Stimulated activated CD8-positive, alpha-beta memory T cell treated with anti-CD3 and anti-CD28 coated beads, Interleukin-7, amount 100 ng/mL, for 4 hours (primary cell): ENCODE data around the gene SMIM38.
"Not testable (repeated sequence)": the region's sequence is repeated elsewhere in the genome, so short reads cannot be mapped to it uniquely, and the experiment has no call there.

Experiments used
- DNase-seq, 2 donors: peaks; one replicate each; pipeline ENCODE4 v3.0.0-alpha.2; 2020; ENCODE audit warnings: low read depth in 2 of 2

Gene SMIM38

DNA sequence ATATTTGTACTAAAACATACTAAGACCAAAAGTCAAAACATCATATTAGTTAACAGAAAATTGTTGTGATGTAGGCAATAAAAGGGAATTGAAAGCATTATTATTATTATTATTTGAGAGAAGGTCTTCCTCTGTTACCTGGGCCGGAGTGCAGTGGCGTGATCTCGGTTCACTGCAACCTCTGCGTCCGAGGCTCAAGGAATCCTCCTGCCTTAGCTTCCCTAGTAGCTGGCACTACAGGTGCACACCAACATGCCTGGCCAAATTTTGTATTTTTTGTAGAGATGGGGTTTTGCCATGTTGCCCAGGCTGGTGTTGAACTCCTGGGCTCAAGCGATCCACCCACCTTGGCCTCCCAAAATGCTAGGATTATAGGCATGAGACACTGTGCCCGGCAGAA, 15.6 kb upstream of the SMIM38 start:
- not testable (repeated sequence) for DNase-seq

DNA sequence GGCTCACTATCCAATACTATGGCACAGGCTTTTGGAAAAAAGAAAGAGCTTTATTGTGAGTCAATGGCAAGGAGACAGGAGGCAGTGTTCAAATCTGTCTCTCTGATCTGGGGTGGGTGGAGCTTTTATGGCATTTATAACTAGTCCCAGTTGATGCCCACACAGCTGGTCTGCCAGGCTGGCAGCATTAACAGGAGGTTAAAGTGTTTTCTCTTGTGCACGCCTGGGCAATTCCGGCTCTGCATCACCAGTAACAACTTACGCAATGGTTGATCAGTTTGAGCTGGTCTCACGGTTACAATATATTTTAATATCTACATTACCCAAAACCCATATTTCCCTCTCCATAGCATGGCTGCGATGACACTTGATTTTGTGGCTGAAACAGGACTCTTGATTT, 15.1 kb upstream of the SMIM38 start:
- DNase-seq = no peak

DNA sequence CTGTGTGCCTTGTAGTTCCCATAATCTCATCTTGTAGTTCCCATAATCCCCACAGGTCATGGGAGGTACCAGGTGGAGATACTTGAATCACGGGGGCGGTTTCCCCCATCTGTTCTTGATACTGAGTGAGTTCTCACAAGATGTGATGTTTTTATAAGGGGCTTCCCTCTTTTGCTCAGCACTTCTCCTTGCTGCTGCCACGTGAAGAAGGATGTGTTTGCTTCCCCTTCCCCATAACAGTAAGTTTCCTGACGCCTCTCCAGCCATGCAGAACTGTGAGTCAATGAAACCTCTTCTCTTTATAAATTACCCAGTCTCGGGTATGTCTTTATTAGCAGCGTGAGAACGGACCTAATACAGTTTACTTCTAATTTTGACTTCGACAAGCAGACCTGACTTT, 14.0 kb upstream of the SMIM38 start:
- DNase-seq = no peak

DNA sequence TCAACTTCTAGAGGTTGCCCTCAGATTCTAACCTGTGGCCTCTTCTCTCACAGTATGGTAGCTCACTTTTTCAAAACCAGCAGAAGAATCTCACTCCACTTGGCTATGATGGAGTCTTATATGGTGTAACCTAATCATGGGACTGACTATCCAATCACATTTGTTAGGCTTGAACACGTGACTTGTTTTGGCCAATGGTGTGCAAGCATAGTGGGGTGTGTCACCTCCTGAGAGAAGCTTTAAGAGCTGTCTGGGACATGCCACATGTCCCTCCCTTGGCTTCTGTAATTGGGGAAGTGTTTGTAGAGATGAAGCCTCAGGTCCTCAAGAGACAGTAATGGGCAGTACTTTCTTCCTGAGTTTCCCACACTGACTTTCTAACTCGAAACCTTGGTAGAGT, 12.8 kb upstream of the SMIM38 start:
- no peak for DNase-seq

DNA sequence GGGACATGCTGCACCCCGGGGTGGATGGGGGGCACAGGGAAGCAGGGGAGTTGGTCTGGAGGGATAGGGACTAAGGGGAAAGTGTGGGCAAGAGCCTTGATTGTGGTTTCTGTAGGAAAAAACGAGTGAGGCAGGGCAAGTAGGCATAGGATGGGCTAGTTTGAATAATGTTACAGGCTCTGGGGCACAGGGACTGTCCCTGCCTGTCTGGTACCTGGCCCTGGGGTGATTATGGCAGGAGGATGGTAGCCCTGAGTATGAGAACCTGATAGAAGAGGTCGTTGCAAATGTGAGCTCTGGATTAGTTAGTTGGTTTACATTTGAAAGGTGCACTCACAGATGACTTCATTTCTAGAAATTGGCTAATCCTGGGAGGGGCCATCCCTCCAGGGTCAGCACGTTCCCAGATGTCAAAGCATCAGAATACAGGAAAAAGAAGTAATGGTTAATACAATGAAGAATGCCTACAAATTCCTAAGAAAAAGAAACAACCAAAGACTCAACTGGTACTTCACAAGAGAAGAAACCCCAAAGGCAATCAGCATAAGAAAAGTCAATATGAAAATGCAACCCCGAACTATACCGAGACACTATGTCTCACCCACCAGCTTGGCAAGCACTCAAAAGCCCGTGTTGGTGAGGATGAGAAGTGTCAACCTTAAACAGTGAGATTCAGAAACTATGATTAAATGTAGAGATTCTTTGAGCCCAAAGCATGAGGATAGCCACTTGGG, 11.3 kb upstream of the SMIM38 start:
- DNase-seq = no peak

DNA sequence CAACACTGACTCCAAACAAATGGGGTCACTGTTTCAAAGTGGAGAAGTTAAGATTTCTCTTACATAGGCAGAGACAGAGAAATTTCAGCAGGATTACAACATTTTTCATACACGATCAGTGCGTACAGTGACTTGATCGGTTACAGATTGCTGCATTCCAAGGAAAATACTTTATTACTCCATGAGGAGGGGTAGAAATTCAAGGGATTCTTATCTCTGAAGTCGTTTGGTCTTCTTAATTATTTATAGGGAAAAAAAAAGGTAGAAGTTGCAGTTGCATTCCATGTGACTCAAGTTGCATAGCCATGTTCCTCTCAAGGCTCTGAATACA, 10.7 kb upstream of the SMIM38 start:
- no peak for DNase-seq

DNA sequence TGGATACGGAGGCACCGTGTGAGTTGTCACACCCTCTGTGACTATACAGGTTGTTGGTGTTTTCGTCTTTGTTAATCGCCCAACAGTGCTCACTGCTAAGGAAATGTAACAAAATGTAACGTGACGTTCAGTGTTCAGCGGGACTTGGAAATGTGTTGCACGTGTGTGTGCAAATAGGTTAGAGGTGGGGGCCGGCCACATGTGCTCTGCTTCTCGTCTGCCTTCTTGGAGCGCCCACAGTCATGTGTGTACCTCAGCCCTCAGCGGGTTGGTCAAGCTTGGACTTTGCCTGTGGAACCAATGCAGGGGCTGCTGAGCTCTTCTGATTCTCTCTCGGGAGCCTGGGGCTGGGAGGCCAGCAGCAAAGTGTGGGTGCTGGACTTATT, 7.4 kb upstream of the SMIM38 start:
- no peak for DNase-seq

DNA sequence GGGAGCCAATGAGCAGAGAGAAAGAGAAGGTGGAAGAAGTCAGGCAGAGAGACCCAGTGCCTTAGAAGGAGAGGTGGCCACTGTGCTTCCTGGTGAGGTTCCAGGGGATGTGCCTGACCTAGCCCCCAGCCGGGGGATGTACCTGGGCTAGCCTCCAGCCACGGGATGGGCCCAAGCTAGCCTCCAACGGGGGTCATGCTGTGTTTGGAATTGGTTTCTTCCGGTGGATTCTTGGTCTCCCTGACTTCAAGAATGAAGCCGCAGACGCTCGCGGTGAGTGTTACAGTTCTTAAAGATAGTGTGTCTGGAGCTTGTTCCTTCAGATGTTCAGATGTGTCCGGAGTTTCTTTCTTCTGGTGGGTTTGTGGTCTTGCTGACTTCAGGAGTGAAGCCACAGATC, 6.9 kb upstream of the SMIM38 start:
- no peak for DNase-seq

DNA sequence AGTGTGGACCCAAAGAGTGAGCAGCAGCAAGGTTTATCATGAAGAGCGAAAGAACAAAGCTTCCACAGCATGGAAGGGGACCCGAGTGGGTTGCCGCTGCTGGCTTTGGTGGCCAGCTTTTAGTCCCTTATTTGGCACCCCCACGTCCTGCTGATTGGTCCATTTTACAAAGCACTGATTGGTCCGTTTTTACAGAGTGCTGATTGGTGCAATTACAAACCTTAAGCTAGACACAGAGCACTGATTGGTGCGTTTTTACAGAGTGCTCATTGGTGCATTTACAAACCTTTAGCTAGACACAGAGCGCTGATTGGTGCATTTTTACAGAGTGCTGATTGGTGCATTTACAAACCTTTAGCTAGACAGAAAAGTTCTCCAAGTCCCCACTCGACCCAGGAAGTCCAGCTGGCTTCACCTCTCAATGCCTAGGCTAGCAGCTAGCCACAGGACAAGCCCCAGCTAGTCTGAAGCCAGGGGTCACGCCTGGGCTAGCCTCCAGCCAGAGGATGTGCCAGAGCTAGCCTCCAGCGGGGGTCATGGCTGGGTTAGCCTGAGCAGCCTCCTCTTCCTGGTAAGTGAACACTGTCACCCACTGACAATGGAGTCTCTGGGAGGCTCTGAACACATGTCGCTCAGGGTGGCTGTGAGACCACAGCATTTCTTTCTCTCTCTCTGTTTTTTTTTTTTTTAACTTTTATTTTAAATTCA, 6.2 kb upstream of the SMIM38 start:
- DNase-seq = not testable (repeated sequence)

DNA sequence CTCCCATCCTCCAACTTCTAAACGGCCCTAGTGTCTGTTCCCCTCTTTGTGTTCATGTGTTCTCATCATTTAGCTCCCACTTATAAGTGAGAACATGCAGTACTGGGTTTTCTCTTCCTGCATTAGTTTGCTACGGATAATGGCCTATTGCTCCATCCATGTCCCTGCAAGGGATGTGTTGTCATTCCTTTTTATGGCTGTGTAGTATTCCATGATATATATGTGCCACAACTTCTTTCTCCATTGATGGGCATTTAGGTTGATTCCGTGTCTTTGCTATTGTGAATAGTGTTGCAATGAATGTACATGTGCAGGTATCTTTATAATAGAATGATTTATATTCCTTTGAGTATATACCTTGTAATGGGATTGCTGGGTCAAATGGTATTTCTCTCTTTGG, 5.6 kb upstream of the SMIM38 start:
- no peak for DNase-seq

DNA sequence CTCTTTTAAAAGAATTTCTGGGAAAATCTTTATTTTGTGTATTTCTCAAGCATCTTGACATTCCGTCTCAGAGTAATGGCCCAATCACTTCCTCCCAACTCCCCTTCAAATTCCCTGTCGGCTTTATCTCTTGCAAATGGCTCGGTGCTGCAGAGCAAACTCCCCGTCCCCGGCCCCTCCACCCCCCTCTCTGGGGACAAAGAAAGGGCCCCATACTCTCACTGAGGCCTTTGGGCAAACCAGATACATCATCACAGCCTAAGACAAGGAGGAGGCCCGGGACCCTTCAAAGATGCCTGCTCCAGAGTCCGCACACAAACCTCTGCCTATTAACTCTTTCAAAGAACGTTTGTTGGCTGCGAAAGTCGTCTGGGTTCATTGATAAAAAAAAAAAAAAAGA, 3.9 kb upstream of the SMIM38 start:
- DNase-seq = no peak

DNA sequence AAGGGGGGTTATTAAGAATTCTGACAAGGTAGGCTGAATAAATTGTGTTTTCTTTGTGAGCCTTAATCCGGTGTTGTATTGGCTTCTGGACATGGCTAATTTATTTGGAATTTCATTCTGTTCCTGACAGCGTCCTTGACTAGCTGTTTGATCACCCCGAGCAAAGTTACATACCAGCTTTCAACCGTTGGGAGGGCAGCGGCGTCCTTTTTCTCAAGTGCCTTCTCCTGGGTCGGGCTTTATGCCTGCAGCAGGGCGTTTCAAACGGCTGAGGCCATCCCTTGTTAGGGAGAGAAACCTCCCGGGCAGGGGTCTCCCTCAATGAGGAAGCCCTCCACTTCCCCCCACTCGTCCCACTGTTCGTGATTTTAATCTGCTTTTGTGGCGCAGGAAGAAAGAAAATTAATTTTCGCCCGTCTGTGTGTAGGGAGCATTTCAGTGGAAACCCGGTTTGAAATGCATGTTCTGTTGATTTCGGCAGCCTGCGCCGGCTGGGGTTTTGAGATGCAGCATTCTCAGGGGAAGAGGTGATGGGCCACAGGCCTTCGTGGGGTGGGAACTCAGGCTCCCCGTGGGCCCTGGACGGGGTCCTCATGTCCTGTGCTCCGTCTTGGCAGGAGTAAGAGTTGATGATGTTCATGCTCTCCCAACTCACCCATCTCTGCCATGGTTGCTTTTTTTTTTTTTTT, 2.9 kb upstream of the SMIM38 start:
- DNase-seq = no peak

DNA sequence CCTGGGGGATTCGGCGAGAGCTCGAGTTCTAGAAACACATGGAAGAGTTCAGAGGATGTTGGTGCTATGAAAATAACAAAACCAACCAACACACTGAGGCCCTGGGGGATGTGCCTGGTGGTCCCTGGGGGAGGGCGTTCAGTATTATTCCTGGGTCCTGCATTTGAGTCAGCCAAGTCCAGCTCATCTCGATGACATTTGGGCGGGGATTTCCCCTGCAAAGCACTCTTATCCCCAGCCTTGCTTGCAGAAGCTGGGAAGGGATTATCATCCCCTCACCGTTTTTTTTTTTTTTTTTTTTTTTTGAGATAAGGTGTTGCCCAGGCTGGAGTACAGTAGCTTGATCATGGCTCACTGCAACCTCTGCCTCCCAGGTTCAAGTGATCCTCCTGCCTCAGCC, 2.1 kb upstream of the SMIM38 start:
- no peak for DNase-seq

DNA sequence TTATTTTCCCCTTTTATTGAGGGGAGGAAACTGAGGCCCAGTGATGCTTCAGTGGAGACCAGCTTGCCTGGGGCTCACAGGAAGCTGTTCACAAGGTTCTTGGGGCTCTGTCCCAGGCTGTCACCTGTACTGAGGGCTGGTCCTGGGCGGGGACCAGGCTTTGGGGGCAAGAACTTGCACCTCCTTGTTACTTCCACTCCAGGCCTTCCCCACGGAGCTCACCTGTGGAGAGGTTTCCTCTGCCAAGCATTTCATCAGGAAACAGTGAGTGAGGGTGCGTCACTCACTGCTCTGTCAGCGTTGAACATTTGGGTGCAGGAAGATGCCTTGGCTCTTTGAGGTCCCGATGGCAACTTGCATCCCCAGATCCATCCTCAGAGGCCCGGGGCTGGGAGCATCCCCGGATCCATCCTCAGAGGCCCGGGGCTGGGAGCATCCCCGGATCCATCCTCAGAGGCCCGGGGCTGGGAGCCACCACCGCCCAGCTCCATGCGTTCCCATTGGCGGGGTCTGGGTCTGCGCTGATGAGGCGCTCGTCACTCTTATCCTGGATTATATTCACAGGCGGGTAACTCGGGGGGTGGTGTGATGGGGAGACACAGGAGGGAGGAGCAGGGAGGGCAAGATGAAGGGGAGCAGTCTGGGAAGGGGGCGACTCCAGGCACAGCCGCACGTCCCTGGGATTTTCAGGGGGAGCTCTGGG, 1.4 kb upstream of the SMIM38 start:
- no peak for DNase-seq

DNA sequence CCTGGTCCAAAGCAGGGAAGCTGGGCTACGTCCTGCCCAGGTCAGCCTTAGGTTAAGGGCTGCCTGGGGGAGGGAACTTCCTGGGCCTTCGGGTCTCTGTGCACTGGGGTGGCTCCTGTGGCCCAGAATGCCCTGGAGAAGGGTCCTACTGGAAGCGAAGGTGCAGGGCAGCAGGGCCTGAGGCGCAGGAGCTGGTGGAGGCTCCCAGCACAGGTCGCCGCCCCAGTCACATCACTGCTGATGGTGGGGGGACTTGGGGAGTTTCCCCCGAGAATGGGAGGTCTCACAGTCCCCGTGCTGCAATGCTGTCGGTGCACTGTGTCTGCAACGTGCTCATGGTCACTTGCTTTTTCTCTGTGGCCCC, 815 bp upstream of the SMIM38 start:
- no peak for DNase-seq

DNA sequence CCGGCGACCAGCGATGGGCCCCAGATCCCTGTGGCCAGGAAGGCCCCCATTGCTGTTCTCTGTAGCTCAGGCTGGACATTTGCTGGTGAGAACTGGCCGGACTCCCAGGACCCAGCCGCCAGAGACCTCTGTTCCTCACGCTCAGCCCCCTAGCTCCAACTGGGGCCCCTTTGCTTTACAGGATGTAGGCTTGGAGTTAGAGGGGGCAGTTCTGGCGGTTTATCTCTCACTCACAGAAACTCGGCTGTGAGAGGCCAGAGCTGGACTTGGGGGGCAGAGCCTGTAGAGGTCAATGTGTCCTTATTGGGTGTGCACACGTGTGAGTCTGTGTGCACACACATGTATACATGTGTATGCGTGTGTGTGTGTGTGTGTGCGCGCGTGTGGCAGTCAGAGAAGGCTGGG, 502 bp downstream of the SMIM38 start:
- DNase-seq = no peak

DNA sequence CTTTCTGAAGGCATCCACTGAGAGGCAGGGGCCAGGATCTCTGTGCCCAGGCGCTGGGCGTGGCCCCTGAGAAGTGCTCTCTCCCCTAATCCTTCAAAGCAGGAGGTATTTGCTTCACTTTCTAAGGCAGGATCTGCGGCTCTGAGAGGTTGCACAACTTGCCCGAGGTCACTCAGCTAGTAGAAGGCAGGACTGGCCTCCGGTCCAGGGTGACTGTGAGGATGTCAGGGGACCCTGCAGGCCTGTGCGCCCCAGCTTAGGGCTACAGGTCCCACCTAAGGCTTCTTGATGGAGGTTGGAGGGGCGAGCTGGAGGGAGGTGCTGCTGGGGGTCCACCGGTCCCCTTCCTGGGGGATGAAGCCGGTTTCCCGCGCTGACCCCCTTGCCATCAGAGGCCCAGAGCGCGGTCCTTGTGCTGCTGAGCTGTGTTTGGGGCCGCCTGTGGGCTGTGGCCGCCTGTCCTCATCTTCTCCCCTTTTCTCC, 979 bp downstream of the SMIM38 start:
- no peak for DNase-seq

DNA sequence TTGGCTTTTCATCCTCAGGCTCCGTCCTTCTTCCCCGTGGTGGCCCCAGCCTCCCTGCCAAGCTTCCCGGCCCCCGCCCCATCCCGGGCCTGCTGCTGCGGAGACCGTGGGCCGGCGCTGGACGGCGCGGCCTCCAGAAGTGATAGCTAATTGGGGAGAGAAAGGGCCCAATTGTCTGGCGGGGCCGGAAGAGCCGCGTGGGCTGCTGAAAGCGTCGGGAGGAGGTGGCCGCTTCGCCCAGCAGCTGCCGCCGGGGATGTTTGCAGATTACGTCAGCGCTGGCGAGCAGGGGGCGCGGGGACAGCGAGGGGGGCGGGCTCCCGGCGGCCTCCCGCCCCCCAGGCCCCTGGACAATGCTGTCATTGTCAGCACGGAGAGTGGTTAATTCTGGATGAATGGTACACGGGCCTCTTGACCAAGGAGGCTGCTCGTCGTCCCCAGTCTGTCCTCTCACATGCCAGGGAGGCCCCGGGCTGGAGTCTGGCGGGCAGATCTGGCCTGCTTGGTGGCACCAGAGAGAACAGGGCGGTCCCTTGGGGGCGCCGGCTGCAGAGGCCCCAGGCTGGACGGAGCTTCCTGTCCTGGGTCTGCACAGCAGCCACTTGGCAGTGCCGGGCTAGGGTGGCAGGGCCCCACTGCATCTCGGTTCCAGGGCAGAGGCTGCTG, 1.6 kb downstream of the SMIM38 start:
- DNase-seq = no peak

DNA sequence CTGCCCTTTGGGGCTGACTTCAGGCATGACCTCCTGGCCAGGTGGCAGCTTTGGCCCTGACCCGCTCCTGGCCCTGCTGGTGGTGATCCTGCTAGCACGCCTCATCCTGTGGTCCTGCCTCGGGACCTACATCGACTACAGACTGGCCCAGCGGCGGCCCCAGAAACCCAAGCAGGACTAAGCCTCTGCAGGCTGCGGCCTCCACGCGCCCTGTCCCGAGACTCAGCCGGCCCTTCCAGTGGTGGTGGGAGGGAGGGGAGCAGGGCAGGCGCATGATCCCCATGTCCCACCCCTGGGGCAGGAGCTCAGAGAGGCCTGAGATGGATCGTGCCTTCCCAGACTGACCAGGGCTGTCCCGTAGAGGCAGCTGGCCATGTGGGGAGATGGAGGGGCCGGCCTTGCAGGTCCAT, 2.1 kb downstream of the SMIM38 start:
- no peak for DNase-seq

DNA sequence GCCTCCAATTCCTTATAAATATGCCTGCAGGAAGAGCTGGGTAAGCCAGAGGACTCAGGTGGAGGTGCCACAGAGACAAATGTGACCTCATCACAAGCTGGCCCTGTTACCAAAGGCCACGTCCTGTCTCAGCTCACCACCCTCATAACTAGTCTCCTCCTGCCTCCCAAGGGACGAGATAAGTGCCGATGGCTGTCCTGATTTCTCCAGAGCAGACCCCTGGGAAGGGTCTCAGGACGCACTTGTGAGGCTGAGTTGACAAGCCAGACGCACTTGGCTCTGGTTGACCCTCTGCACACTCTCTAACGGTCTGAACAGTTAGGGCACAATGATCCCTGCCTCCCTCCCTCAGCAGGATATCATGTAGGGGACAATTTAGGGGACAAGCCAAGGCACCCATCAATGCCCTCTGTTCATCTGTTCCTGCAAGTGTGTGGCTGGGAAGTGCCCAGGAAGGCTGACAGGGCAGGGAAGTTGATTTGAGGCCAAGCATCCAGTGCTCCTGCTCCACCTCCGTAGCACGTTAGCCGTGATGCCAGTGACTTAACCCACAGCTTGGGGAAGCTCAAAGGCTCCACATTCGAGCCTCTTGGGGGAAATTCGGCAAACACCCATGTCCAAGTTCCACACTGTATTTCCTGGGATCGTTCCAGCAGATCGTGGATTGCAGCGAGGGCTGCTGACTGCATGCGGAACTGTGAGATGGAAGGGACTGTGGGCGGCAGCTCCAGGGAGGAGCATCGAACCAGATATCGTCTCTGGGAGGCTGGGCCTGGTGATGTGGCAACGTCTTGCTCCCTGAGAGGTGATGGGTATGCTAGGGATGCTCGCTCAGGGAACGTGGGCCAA, 2.8 kb downstream of the SMIM38 start:
- DNase-seq = no peak
